Dermis microvascular lymphatic vessel endothelial cell (primary cell): ENCODE results near the gene SLC34A2. TPM values are rescaled to one million over a fixed set of nuclear protein-coding genes. Genes with fewer than 3 reads are reported as not detected.
"Not testable (repeated sequence)": the region's sequence is repeated elsewhere in the genome, so short reads cannot be mapped to it uniquely, and the experiment has no call there.

Experiments used
- DNase-seq, 2 donors: peaks; one replicate each; pipeline versions ENCODE4 v3.0.0 to v3.0.0-alpha.2; 2010; ENCODE audit warnings: low read depth in 2 of 2
- total RNA-seq: library from RNA; depleted of rRNA; stranded (reverse); fragments of >200 nt; gene quantifications from 2 replicates; pipeline ENCODE4 v1.2.1, GENCODE V29; 2014

The SLC34A2 gene
- total RNA-seq, 1 donor from 2014 or later, result under 0.01 TPM

DNA sequence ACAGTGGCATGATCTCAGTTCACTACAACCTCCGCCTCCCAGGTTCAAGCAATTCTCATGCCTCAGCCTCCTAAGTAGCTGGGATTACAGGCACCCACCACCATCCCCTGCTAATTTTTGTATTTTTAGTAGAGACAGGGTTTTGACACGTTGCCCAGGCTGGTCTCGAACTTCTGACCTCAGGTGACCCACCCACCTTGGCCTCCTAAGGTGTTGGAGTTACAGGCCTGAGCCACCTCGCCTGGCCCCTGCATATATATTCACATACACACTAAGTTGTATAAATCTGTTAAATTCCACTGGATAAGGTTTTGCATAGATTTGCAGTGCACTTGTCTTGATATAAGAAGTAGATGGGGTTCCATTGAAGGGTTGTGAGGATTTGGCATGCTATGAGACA lies 5.8 kb downstream of the SLC34A2 start:
- DNase-seq, result not testable (repeated sequence)

DNA sequence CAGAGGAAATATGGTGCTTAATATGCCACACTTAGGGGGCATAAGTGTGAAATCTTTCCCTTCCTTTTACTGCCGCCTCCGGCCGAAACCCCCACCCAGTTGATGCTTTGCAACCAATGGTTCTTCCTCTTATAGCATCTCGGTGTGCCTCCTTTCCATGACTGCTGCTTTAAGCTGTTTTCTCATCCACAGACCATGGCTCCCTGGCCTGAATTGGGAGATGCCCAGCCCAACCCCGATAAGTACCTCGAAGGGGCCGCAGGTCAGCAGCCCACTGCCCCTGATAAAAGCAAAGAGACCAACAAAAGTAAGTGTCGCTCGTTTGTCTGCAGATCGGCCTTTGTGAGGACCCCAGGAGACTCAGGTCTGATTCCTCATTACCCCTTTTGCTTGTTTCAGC lies 6.7 kb downstream of the SLC34A2 start:
- no peak for DNase-seq

DNA sequence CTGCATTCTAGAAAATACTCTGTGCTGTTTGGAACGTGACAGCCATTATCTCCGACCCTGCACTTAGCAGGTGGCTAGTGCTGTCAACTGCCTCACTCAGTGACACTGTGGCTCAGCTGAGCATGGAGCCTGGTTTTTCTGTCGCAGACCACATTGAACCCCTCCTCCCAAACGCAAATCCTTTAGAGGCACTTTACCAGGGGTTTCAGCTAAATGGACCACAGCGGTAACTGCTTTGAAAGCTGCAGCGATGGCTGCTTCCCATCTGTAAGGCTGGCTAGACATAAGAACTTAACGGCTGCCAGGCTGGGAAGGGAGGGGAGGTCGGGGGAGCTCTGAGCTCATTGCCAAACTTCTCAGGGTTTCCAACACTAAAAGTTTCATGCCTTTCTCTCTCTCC lies 8.1 kb downstream of the SLC34A2 start:
- DNase-seq, result no peak

DNA sequence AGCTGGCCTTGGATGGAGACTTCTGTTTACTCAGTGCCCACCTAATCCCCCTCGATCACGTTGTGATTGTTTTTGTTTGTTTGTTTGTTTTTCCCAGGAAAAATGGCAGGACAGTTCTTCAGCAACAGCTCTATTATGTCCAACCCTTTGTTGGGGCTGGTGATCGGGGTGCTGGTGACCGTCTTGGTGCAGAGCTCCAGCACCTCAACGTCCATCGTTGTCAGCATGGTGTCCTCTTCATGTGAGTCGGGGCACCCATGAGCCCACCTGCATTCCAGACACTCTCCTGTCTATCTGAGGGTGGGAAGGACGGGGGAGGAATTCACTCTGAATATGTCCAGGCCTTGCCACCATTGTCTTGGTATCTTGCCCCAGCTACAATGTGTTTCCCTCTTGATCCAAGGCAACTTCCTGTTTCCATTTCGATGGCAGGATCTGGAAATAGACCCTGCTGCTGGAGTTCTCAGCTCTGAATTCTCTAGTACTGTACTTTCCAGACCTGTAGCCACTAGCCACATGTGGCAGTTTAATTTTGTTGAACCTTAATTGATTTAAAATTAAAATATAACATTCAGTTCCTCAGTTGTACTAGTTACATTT lies 10.5 kb downstream of the SLC34A2 start:
- peak; percentile 25 to 28 for DNase-seq

DNA sequence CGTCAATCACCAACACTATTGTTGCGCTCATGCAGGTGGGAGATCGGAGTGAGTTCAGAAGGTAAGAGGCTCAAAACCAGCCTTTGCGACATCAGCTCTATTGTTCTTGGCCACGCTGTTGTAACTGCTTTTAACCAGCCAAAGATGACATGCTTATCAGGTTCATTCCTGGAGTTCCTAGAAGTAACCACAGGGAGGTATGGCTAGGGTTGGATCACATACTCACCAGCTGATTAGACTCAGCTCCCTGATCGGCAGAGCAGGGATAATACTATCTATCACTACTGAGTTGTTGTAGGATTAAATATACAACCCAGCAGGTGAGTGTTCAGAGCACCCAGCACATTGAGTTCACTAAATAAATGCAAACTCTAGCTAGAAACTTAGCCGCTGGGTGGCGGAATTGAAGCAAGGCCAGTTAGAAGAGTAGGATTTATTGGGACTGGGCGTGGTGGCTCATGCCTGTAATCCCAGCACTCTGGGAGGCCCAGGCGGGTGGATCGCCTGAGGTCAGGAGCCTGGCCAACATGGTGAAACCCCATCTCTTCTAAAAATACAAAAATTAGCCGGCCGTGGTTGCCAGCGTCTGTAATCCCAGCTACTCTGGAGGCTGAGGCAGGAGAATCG lies 12.4 kb downstream of the SLC34A2 start:
- DNase-seq, result no peak

GRCh38 chr4:25670991-25671390 lies 15.3 kb downstream of the SLC34A2 start:
- DNase-seq, result no peak

- no peak for DNase-seq
Observed at GRCh38 chr4:25672756-25673155, 17.1 kb downstream of the SLC34A2 start.

GRCh38 chr4:25674386-25674785 lies 18.7 kb downstream of the SLC34A2 start:
- DNase-seq, result no peak

DNA sequence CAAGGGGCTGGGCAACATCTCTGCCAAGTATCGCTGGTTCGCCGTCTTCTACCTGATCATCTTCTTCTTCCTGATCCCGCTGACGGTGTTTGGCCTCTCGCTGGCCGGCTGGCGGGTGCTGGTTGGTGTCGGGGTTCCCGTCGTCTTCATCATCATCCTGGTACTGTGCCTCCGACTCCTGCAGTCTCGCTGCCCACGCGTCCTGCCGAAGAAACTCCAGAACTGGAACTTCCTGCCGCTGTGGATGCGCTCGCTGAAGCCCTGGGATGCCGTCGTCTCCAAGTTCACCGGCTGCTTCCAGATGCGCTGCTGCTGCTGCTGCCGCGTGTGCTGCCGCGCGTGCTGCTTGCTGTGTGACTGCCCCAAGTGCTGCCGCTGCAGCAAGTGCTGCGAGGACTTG lies 20.6 kb downstream of the SLC34A2 start:
- DNase-seq, result no peak

GRCh38 chr4:25677157-25677556 lies 21.5 kb downstream of the SLC34A2 start:
- no peak for DNase-seq

DNA sequence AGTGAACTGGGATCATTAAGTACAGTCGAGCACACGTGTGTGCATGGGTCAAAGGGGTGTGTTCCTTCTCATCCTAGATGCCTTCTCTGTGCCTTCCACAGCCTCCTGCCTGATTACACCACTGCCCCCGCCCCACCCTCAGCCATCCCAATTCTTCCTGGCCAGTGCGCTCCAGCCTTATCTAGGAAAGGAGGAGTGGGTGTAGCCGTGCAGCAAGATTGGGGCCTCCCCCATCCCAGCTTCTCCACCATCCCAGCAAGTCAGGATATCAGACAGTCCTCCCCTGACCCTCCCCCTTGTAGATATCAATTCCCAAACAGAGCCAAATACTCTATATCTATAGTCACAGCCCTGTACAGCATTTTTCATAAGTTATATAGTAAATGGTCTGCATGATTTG lies 22.3 kb downstream of the SLC34A2 start:
- no peak for DNase-seq

DNA sequence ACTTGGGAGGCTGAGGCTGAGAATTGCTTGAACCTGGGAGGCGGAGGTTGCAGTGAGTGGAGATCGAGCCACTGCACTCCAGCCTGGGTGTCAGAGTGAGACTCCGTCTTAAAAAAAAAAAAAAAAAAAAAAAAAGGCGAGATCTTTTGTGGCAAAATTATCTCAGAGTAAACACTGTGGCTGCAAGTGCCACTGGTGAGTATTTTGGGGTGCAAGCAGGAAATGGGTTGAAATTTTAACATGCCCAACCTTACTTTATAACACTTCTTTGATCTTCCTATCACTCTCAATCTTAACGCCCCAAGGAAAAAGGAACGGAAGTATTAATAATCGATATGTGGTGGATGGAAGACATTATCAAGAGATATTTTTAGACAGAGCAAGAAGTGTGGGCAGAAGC lies 32.1 kb downstream of the SLC34A2 start:
- no peak for DNase-seq

GRCh38 chr4:25694466-25694865 lies 38.8 kb downstream of the SLC34A2 start:
- no peak for DNase-seq

DNA sequence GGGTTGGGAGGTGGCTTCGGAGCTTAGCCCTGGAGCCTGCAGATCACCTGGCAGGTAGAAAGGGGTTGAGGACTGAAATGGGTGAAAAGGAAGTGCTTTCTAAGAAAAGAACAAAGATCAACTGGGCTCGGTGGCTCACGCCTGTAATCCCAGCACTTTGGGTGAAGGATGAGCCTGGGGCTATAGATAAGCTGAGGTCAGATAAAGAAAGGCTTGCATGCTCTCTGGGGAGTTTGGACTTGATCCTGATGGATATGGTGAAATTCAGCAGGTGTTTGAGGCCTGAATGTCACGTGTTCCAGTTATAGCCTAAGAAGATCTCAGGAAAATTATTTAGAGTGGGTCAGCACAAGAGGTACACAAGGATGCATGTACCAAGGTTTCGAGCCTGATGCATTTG lies 40.8 kb downstream of the SLC34A2 start:
- DNase-seq, result no peak

- no peak for DNase-seq
Observed at GRCh38 chr4:25697516-25697915, 41.9 kb downstream of the SLC34A2 start.

DNA sequence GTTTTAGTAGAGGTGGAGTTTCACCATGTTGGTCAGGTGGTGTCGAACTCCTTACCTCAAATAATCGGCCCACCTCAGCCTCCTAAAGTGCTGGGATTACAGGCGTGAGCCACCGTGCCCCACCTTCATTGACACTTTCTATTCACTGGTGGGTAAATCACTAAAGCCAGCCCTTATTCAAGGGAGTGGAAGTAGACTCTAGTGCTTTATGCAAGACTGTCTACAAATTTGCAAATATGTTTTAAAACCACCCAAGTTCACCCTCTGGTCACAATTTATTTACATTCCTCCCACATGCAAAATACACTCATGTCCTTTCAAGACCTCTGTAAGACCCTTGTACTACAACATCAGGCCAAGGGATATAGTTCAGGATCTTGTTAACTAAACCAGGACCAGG lies 45.0 kb downstream of the SLC34A2 start:
- no peak for DNase-seq

- DNase-seq, result no peak
Observed at GRCh38 chr4:25702848-25703247, 47.2 kb downstream of the SLC34A2 start.

- peak in 1 of 2 donors; percentile 5 for DNase-seq
Observed at GRCh38 chr4:25703731-25704388, 48.2 kb downstream of the SLC34A2 start.

DNA sequence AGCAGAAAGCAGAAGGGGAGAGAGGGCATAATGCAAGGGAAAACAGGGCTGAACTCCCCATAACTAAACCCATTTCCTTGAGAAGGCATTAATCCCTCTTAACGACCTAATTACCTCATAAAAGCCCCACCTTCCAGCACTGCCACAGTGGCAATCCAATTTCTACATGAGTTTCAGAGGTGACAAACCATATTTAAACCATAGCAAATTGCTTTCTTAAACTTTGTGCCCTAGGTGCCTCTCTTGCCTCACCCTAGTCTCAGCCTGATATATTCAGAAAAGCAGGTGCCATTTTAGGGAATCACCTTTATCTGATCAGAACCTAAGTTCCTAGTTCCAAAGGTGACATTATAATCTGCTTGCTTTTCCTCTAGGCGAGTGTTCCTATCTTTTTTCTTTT lies 48.9 kb downstream of the SLC34A2 start:
- DNase-seq, result no peak

DNA sequence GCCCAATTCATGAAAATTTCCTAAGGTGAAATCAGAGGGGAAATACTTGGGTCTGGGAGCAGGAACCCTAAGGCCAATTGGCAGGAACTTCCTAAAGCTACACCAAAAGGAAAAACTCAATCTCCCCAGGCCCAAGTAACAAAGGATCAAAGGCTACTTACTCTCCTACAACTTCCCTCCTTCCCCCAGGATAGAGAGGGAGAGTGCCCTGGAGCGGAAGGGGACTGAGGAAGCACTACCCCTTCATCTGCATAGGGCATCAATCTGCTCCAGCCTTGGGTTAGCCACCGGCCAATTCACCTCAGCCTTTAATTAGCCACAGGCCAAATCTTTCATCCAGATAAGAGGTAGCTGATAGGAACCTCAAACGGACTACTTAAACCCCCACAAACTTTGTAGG lies 55.0 kb downstream of the SLC34A2 start:
- no peak for DNase-seq

DNA sequence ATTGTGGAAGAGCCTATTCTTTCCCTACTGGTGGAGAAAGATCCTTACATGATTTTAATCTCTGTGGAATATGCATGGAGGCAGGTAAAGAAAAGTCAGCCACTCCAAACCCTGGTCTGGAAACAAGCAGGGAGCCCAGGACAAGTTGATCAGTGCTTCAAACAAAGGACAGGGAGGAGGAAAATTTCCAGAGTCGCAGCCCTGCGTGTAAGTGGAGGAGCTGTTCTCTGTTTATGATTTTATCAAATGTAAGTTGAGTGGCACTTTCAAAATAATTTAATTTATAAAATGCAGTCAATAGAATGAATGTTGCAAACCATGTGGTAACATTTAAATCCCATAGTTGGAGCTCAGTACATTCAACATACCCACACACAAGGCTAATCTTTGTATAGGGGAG lies 57.0 kb downstream of the SLC34A2 start:
- no peak for DNase-seq

DNA sequence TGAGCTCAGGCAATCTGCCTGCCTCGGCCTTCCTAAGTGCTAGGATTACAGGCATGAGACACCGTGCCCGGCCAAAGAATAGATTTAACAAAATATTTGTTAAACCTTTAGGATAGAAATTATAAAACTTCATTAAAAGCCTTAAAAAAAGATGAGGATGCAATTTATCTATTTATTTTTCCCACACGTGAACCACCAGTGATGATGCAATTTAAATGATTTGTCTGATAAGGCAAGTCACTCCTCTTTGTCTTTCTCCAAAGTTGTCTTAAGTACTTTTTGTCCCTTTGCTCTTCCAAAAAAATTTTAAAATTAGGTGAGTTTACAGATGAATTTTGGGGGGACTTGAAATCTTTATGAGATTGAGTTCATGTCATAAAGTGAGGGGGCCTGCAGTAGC lies 58.2 kb downstream of the SLC34A2 start:
- no peak for DNase-seq

GRCh38 chr4:25722964-25723363 lies 67.3 kb downstream of the SLC34A2 start:
- no peak for DNase-seq
